GM12878 (cell line): ENCODE measurements around the gene GEMIN7. TPM values are rescaled to one million over a fixed set of nuclear protein-coding genes. Genes with fewer than 3 reads are reported as not detected.

ENCODE experiments used
- ATAC-seq: fragments of 200-7000 bp; cut with Tn5 transposase; 3 replicates; pipeline ENCODE4 v1.9.1; 2020; ENCODE audit warnings: mild to moderate bottlenecking, moderate library complexity
- BruUV-seq: library from RNA; stranded (reverse); fragments of 400-500 nt; replicated peaks from 2 replicates; lab custom pipeline; 2021; lab: Mats Ljungman, UMichigan
- CTCF ChIA-PET: fragments of 300-600 bp; sonication (Branson Sonifier 250); formaldehyde crosslinking; extraction: SDS; loops from one replicate; lab custom pipeline; 2021; ENCODE audit warnings: inconsistent platforms; lab: Yijun Ruan, JAX
- POLR2A ChIA-PET: fragments of 350-600 bp; formaldehyde crosslinking; extraction: SDS; loops from one replicate; lab custom pipeline; 2021; ENCODE audit warnings: inconsistent platforms; lab: Charles Lee
- RAD21 ChIA-PET: fragments of 300-600 bp; sonication (Branson Sonifier 250); formaldehyde crosslinking; loops from one replicate; lab custom pipeline; 2023; ENCODE audit warnings: antibody characterized with exemption; ENCODE audit not compliant: unreplicated experiment; lab: Charles Lee
- SMC1A ChIA-PET: fragments of 300-600 bp; sonication (Branson Sonifier 250); formaldehyde crosslinking; loops from one replicate; lab custom pipeline; 2023; ENCODE audit not compliant: unreplicated experiment, uncharacterized antibody; lab: Charles Lee
- DNase-seq: peaks from one replicate; pipeline ENCODE4 v3.0.0-alpha.2; 2011; ENCODE audit warnings: low read depth, low spot score
- FAIRE-seq: peaks from 3 replicates; lab custom pipeline; 2011; peaks lifted over from hg19 to GRCh38; lab: Jason Lieb, UNC
- H2AFZ ChIP-seq: 2 replicates; pipeline ENCODE4 v1.6.0; 2011; ENCODE audit warnings: low read depth, low read length, control low read depth; ENCODE audit not compliant: control insufficient read depth
- H3K27ac ChIP-seq: 2 replicates; pipeline ENCODE4 v1.5.1; 2011; ENCODE audit warnings: control low read depth; ENCODE audit not compliant: control insufficient read depth, insufficient read depth
- H3K27me3 ChIP-seq, 2 experiments: replicated peaks in 1 of 2; 2 replicates each; pipeline versions ENCODE4 v1.6.0 to v1.6.1; 2011; ENCODE audit warnings: low read length in 1 of 2; ENCODE audit not compliant: control insufficient read depth in 2 of 2, insufficient read depth in 2 of 2
- H3K36me3 ChIP-seq, 2 experiments: 2 replicates each; pipeline ENCODE4 v1.5.1; 2011; ENCODE audit warnings: low read length in 1 of 2; ENCODE audit not compliant: control insufficient read depth in 2 of 2, insufficient read depth in 2 of 2
- H3K4me1 ChIP-seq: 2 replicates; pipeline ENCODE4 v1.6.1; 2011; ENCODE audit warnings: mild to moderate bottlenecking, low read length, moderate library complexity, mixed read lengths; ENCODE audit not compliant: control insufficient read depth, insufficient read depth
- H3K4me2 ChIP-seq: 2 replicates; pipeline ENCODE4 v1.6.0; 2011; ENCODE audit warnings: control low read depth; ENCODE audit not compliant: control insufficient read depth, insufficient read depth
- H3K4me3 ChIP-seq: fragments of 200-600 bp; sonication (generic); 2 replicates; pipeline ENCODE4 v1.5.1; 2016
- H3K79me2 ChIP-seq: 2 replicates; pipeline ENCODE4 v1.6.0; 2011; ENCODE audit warnings: low read length; ENCODE audit not compliant: control insufficient read depth, insufficient read depth
- H3K9ac ChIP-seq: 2 replicates; pipeline ENCODE4 v1.8.0; 2011; ENCODE audit warnings: low read length, control low read depth, mixed read lengths; ENCODE audit not compliant: control insufficient read depth, insufficient read depth
- H3K9me3 ChIP-seq: replicated peaks from 3 replicates; pipeline ENCODE4 v1.5.1; 2011; ENCODE audit warnings: mild to moderate bottlenecking, low read length; ENCODE audit not compliant: control insufficient read depth, insufficient read depth
- H4K20me1 ChIP-seq: 2 replicates; pipeline ENCODE4 v1.6.0; 2011; ENCODE audit not compliant: control insufficient read depth, insufficient read depth
- CUX1 ChIP-seq: IDR thresholded peaks from 2 replicates; pipeline ENCODE4 v1.6.1; 2012; ENCODE audit warnings: improper control_type of control experiment, low read depth, low read length; ENCODE audit not compliant: insufficient replicate concordance
- ZBTB40 ChIP-seq: fragments of 450-650 bp; IDR thresholded peaks from 2 replicates; pipeline ENCODE4 v1.6.1; 2016; ENCODE audit warnings: mild to moderate bottlenecking, moderate library complexity, borderline replicate concordance
- WGBS: methylation state at CpG from one replicate; pipeline ENCODE4 v1.1.6; 2016; ENCODE audit warnings: low lambda C conversion rate; ENCODE audit not compliant: insufficient replicate concordance, insufficient coverage; ENCODE audit errors: missing lambda C conversion rate; 5-methylcytosine and 5-hydroxymethylcytosine counted together
- in situ Hi-C: fragments of 300-500 bp; cut with MboI; formaldehyde crosslinking; loops from 9 replicates; pipeline ENCODE4 v1.14.3; 2018; ENCODE audit warnings: mixed read lengths
- intact Hi-C: fragments of 100-400 bp; cut with micrococcal nuclease; formaldehyde crosslinking; loops from one replicate; pipeline ENCODE4 v1.14.2; 2022; ENCODE audit not compliant: unreplicated experiment
- polyA plus RNA-seq, 11 experiments: library from polyadenylated mRNA; depleted of rRNA in 4 of 11; unstranded in 6 of 11; stranded (reverse) in 5 of 11; fragments of >200 nt; fragmentation: Nextera tagmentation in 4 of 11; fragmentation: Illumina TruSeq in 1 of 11; extraction: Ambion mirVana in 4 of 11; extraction: Trizol in 1 of 11; gene quantifications; 1 replicate in 1 of 11; 2 replicates in 10 of 11; pipeline versions ENCODE4 v1.2.1 to v1.2.3, GENCODE V29; 2011 to 2016; ENCODE audit warnings: inconsistent platforms in 2 of 11, missing spikeins in 2 of 11, low read depth in 1 of 11
- total RNA-seq, 4 experiments: library from RNA; depleted of rRNA in 3 of 4; stranded (reverse); fragments of >200 nt in 3 of 4; fragmentation: Illumina TruSeq in 1 of 4; extraction: Trizol in 1 of 4; gene quantifications; 2 replicates each; pipeline versions ENCODE4 v1.2.1 to v1.2.3, GENCODE V29; 2013 to 2021

GEMIN7 gene
- total and polyA plus RNA-seq, 10 of the 15 experiments (the other 5 are each of a cell fraction or from before 2014, with no cell fraction given): 21.1 to 76.7 (median 44.9) TPM

GRCh38 chr19:45128146-45128545 is 49.1 kb downstream of the GEMIN7 start:
- H3K27me3 ChIP-seq: no peaks in the 10 kb centered on the region
- H3K4me1 ChIP-seq: peaks cover 6% of the 10 kb centered on the region; the same call in 1 of the 2 replicates
- ChIA-PET SMC1A (interaction anchor here (4.6 kb wide), 1 partner anchor 8 kb away, joined by 39 read pairs; no protein-coding TSS in a partner anchor), CTCF (interaction anchor here (0.6 to 3.4 kb wide), 2 partner anchors 49 to 159 kb away, joined by 3 to 19 read pairs; partner anchors contain the start of gene GEMIN7), POLR2A (no interaction called here), RAD21 (interaction anchor here (0.7 to 2.7 kb wide), 2 partner anchors 9 to 36 kb away, joined by 3 to 12 read pairs; no protein-coding TSS in a partner anchor)
- H3K36me3 ChIP-seq: peaks cover 0 to 11% of the 10 kb centered on the region in 2 experiments; a peak in 3 of 4 replicates
- BruUV-seq: no TSS peak
- intact Hi-C loops (no loop called here), in situ Hi-C loops (no loop called here)
- peaks cover 23% of the 10 kb centered on the region for H3K79me2 ChIP-seq
- no peak overlapping the region for H3K4me3 ChIP-seq
- peak; percentile 68 for TF ChIP-seq ZBTB40
- no peak for TF ChIP-seq CUX1
- 91% methylated on average over 5 of the region's 5 CpGs for WGBS
- DNase-seq (no peak), FAIRE-seq (no peak), ATAC-seq (no peak)
- H3K27ac ChIP-seq: no peak overlapping the region
- no peaks in the 10 kb centered on the region for H4K20me1 ChIP-seq
- H3K9ac ChIP-seq: no peak overlapping the region
- no peaks in the 10 kb centered on the region for H3K9me3 ChIP-seq
- no peak overlapping the region for H3K4me2 ChIP-seq
- H2AFZ ChIP-seq: no peak overlapping the region
